HEK293T (cell line): Measurements from ENCODE around the gene DPYSL4.

Experiments used
- BHLHE40 ChIP-seq: fragments of 450-650 bp; IDR thresholded peaks from 2 replicates; pipeline ENCODE4 v1.6.1; 2016; ENCODE audit warnings: mild to moderate bottlenecking, moderate library complexity, borderline replicate concordance
- FOXA1 ChIP-seq: fragments of 450-650 bp; IDR thresholded peaks from 2 replicates; pipeline ENCODE4 v1.6.1; 2016; ENCODE audit warnings: mild to moderate bottlenecking
- FOXK2 ChIP-seq: fragments of 450-650 bp; IDR thresholded peaks from 2 replicates; pipeline ENCODE4 v1.6.1; 2016; ENCODE audit warnings: mild to moderate bottlenecking
- FOXM1 ChIP-seq: fragments of 450-650 bp; IDR thresholded peaks from 2 replicates; pipeline ENCODE4 v1.6.1; 2017; ENCODE audit warnings: mild to moderate bottlenecking, borderline replicate concordance
- L3MBTL2 ChIP-seq: fragments of 450-650 bp; conservative IDR thresholded peaks from 2 replicates; pipeline ENCODE4 v1.6.1; 2016; ENCODE audit warnings: mild to moderate bottlenecking
- LEF1 ChIP-seq: fragments of 450-650 bp; IDR thresholded peaks from 2 replicates; pipeline ENCODE4 v1.6.1; 2017; ENCODE audit warnings: mild to moderate bottlenecking, borderline replicate concordance
- NFRKB ChIP-seq: fragments of 450-650 bp; IDR thresholded peaks from 2 replicates; pipeline ENCODE4 v1.6.1; 2016; ENCODE audit warnings: mild to moderate bottlenecking, moderate library complexity
- SP1 ChIP-seq: fragments of 450-650 bp; IDR thresholded peaks from 2 replicates; pipeline ENCODE4 v1.6.1; 2017
- SUZ12 ChIP-seq: fragments of 450-650 bp; IDR thresholded peaks from 2 replicates; pipeline ENCODE4 v1.6.1; 2016; ENCODE audit warnings: mild to moderate bottlenecking

DNA sequence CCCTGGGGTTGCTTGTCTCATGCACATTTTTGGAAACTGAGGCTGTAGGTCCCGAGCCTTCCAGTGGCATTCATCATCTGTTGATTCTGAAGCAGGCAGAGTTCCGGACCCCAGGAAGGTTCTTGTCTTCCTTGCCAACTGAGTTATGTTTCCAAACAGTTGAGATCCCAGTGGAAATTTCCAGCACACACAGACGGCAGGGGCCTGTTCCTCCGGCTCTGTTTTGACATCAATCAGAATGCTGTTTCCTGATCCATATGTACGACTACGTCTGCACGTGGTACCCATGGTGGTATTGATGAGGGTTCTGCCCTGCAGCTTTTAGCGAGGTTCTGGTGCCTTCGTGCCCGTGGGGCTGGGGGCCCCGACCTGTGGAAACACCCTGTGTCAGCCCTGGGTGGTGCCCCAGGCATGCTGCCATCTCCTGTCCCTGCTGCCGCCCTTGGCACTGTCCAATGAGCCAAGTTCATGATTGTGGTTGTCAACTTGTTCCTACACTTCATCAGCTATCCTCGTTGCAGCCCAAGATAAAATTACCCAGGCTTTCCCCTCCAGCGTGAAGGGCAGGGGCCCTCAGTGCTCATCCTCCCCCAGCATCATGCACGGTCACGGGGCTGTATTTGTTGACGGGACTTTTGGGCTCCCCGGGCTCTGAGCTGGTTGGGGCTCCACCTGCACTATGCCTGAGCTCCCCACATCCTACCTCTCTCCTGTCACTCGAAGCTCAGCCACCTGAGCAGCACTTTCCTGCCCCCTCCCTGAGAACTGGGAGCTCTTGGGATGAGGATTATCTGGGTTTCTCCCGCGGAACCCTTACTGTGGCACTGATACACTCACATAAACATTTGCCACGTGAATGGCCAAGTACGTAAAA, 7.8 kb upstream of the DPYSL4 start:
- TF ChIP-seq BHLHE40 (no peak), FOXA1 (no peak), FOXK2 (no peak), L3MBTL2 (no peak), SP1 (no peak), LEF1 (no peak), SUZ12 (no peak), NFRKB (no peak), FOXM1 (no peak)
